HepG2 (cell line): Measurements from ENCODE around the gene HSF2BP. TPM values are rescaled to one million over a fixed set of nuclear protein-coding genes. Genes with fewer than 3 reads are reported as not detected.

Experiments
- ATAC-seq: fragments of 200-7000 bp; cut with Tn5 transposase; 3 replicates; pipeline ENCODE4 v1.9.1; 2020; ENCODE audit warnings: mild to moderate bottlenecking, moderate library complexity
- BruUV-seq: library from RNA; stranded (reverse); fragments of 400-500 nt; replicated peaks from 2 replicates; lab custom pipeline; 2021; lab: Mats Ljungman, UMichigan
- CTCF ChIA-PET: fragments of 300-600 bp; formaldehyde crosslinking; extraction: SDS; loops from one replicate; lab custom pipeline; 2021; ENCODE audit warnings: low total read pairs, inconsistent platforms, low intra/inter-chr PET ratio; lab: Yijun Ruan, JAX
- POLR2A ChIA-PET: fragments of 350-600 bp; sonication (Branson Sonifier 250); formaldehyde crosslinking; loops from one replicate; lab custom pipeline; 2020; ENCODE audit warnings: antibody characterized with exemption, inconsistent platforms; lab: Yijun Ruan, JAX
- DNase-seq: peaks from one replicate; pipeline ENCODE4 v3.0.0-alpha.2; 2015; ENCODE audit warnings: low spot score
- FAIRE-seq: peaks from 3 replicates; lab custom pipeline; 2011; peaks lifted over from hg19 to GRCh38; lab: Jason Lieb, UNC
- H2AFZ ChIP-seq: one replicate; pipeline ENCODE4 v1.6.1; 2011; ENCODE audit warnings: low read length, inconsistent platforms
- H3K27ac ChIP-seq: fragments of 300-600 bp; 3 replicates; pipeline ENCODE4 v1.8.0; 2011; ENCODE audit warnings: mixed run types, mild to moderate bottlenecking, mixed read lengths, low read length, inconsistent platforms; ENCODE audit not compliant: insufficient read depth; ENCODE audit errors: extremely low read length
- H3K27me3 ChIP-seq, 2 experiments: fragments of 200-600 bp in 1 of 2; 2 replicates in 1 of 2; 3 replicates in 1 of 2; pipeline versions ENCODE4 v1.6.0 to v1.8.0; 2011; ENCODE audit warnings: low read length in 2 of 2, mild to moderate bottlenecking in 2 of 2, moderate library complexity in 2 of 2, inconsistent platforms in 1 of 2; ENCODE audit not compliant: insufficient read depth in 2 of 2, control insufficient read depth in 1 of 2
- H3K36me3 ChIP-seq, 2 experiments: fragments of 200-600 bp in 1 of 2; replicated peaks in 1 of 2; 2 replicates in 1 of 2; 3 replicates in 1 of 2; pipeline versions ENCODE4 v1.5.1 to v1.8.0; 2011; ENCODE audit warnings: low read length in 2 of 2, inconsistent platforms in 1 of 2; ENCODE audit not compliant: insufficient read depth in 2 of 2, control insufficient read depth in 1 of 2
- H3K4me1 ChIP-seq: 2 replicates; pipeline ENCODE4 v1.5.1; 2012; ENCODE audit warnings: low read length, inconsistent platforms; ENCODE audit not compliant: insufficient read depth
- H3K4me2 ChIP-seq: 2 replicates; pipeline ENCODE4 v1.6.0; 2011; ENCODE audit warnings: low read depth, low read length, inconsistent platforms
- H3K4me3 ChIP-seq, 3 experiments: fragments of 200-600 bp in 1 of 3; sonication (generic), shearing (Covaris generic) in 1 of 3; replicated peaks in 1 of 3; 2 replicates each; pipeline ENCODE4 v1.5.1; 2011 to 2016; ENCODE audit warnings: low read length in 3 of 3, inconsistent platforms in 2 of 3, low read depth in 2 of 3, mild to moderate bottlenecking in 2 of 3, control low read depth in 1 of 3, mixed read lengths in 1 of 3; ENCODE audit not compliant: insufficient read depth in 1 of 3
- H3K79me2 ChIP-seq: one replicate; pipeline ENCODE4 v1.6.1; 2011; ENCODE audit warnings: low read length, inconsistent platforms; ENCODE audit not compliant: insufficient read depth
- H3K9ac ChIP-seq: 2 replicates; pipeline ENCODE4 v1.6.0; 2011; ENCODE audit warnings: mild to moderate bottlenecking, low read depth, low read length, inconsistent platforms; ENCODE audit not compliant: insufficient read depth
- H3K9me3 ChIP-seq: 2 replicates; pipeline ENCODE4 v1.5.1; 2012; ENCODE audit warnings: mild to moderate bottlenecking, low read length
- H4K20me1 ChIP-seq: 2 replicates; pipeline ENCODE4 v1.6.0; 2011; ENCODE audit warnings: inconsistent platforms, mild to moderate bottlenecking, low read length, moderate library complexity; ENCODE audit not compliant: insufficient read depth
- DMAP1 ChIP-seq: IDR thresholded peaks from 2 replicates; pipeline ENCODE4 v1.6.1; 2016
- ETV5 ChIP-seq: IDR thresholded peaks from 2 replicates; pipeline ENCODE4 v1.6.1; 2018; ENCODE audit warnings: missing biosample characterization, missing genetic modification reagents, inconsistent platforms, borderline replicate concordance
- FOXC1 ChIP-seq: sonication (generic); formaldehyde crosslinking; IDR thresholded peaks from 2 replicates; pipeline ENCODE4 v1.8.0; 2022; ENCODE audit warnings: mild to moderate bottlenecking, missing genetic modification reagents, borderline replicate concordance
- KDM3A ChIP-seq: IDR thresholded peaks from 2 replicates; pipeline ENCODE4 v1.6.1; 2018; ENCODE audit warnings: low read depth, missing compliant biosample characterization
- SALL2 ChIP-seq: sonication (generic); formaldehyde crosslinking; IDR thresholded peaks from 2 replicates; pipeline ENCODE4 v1.8.1; 2023; ENCODE audit warnings: mild to moderate bottlenecking, missing genetic modification reagents, inconsistent platforms
- ZNF235 ChIP-seq: sonication (generic); formaldehyde crosslinking; IDR thresholded peaks from 2 replicates; pipeline ENCODE4 v1.8.1; 2023; ENCODE audit warnings: mild to moderate bottlenecking, missing genetic modification reagents, borderline replicate concordance
- ZNF790 ChIP-seq: sonication (generic); formaldehyde crosslinking; IDR thresholded peaks from 2 replicates; pipeline ENCODE4 v1.8.0; 2022; ENCODE audit warnings: missing genetic modification reagents, mild to moderate bottlenecking, borderline replicate concordance
- WGBS: methylation state at CpG from one replicate; pipeline ENCODE4 v1.1.6; 2017; ENCODE audit warnings: low lambda C conversion rate; 5-methylcytosine and 5-hydroxymethylcytosine counted together
- in situ Hi-C: cut with HindIII; loops from 2 replicates; pipeline ENCODE4 v1.10.0; 2017; ENCODE audit warnings: low pct_unique_long_range_greater_than_20kb; ENCODE audit not compliant: extremely low pct_ligation_motif_present
- intact Hi-C: fragments of 100-400 bp; cut with micrococcal nuclease; formaldehyde crosslinking; loops from one replicate; pipeline ENCODE4 v1.10.0; 2022; ENCODE audit not compliant: unreplicated experiment
- polyA plus RNA-seq, 8 experiments: library from polyadenylated mRNA; depleted of rRNA in 3 of 8; stranded (reverse) in 7 of 8; unstranded in 1 of 8; fragments of >200 nt; fragmentation: Illumina TruSeq in 4 of 8; extraction: Trizol in 4 of 8; gene quantifications; 2 replicates each; pipeline versions ENCODE4 v1.2.1 to v1.2.3, GENCODE V29; 2011 to 2016; ENCODE audit warnings: low read depth in 4 of 8, missing spikeins in 1 of 8, mixed read lengths in 1 of 8; ENCODE audit not compliant: insufficient read depth in 1 of 8
- total RNA-seq, 5 experiments: library from RNA; depleted of rRNA; stranded (reverse); fragments of >200 nt; fragmentation: Illumina TruSeq; extraction: Trizol; gene quantifications; 2 replicates each; pipeline ENCODE4 v1.2.3, GENCODE V29; 2016; ENCODE audit warnings: low read depth in 1 of 5
- TF ChIP-seq, protein P1 (sequence below): sonication (generic); formaldehyde crosslinking; conservative IDR thresholded peaks from 2 replicates; pipeline ENCODE4 v1.4.0; 2020; ENCODE audit warnings: missing genetic modification reagents
- TF ChIP-seq, protein P2 (sequence below): sonication (generic); formaldehyde crosslinking; conservative IDR thresholded peaks from 2 replicates; pipeline ENCODE4 v1.8.1; 2023; ENCODE audit warnings: missing genetic modification reagents
- TF ChIP-seq, protein P3 (sequence below): sonication (generic); formaldehyde crosslinking; IDR thresholded peaks from 2 replicates; pipeline ENCODE4 v1.4.0; 2020; ENCODE audit warnings: missing genetic modification reagents
- TF ChIP-seq, protein P4 (sequence below): sonication (generic); formaldehyde crosslinking; IDR thresholded peaks from 2 replicates; pipeline ENCODE4 v1.8.0; 2022; ENCODE audit warnings: mild to moderate bottlenecking, missing genetic modification reagents, moderate library complexity
- TF ChIP-seq, protein P5 (sequence below): sonication (generic); formaldehyde crosslinking; IDR thresholded peaks from 2 replicates; pipeline ENCODE4 v1.4.0; 2020; ENCODE audit warnings: missing genetic modification reagents, low read depth, mild to moderate bottlenecking, borderline replicate concordance

Gene HSF2BP
- total and polyA plus RNA-seq, 2 of the 13 experiments (the other 11 are each of a cell fraction or from before 2014, with no cell fraction given): 0.67 to 2.2 TPM

DNA sequence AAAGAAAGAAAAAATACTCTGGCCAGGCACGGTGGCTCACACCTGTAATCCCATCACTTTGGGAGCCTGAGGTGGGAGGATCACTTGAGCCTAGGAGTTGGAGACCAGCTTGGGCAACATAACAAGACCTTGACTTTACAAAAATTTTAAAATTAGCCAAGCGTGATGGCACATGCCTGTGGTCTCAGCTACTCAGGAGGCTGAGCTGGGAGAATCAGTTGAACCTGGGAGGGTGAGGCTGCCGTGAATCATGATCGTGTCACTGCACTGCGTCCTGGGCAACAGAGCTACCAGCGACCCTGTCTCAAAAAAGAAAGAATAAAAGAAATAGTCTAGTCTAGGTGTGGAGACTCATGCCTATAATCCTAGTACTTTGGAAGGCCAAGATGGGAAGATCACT lies 22.4 kb upstream of the HSF2BP start:
- ChIA-PET CTCF (no interaction called here), POLR2A (no interaction called here)
- no peak overlapping the region for H3K27ac ChIP-seq
- FAIRE-seq (no peak), DNase-seq (no peak), ATAC-seq (no peak)
- H3K36me3 ChIP-seq: peaks cover 37 to 60% of the 10 kb centered on the region in 2 experiments
- BruUV-seq: no TSS peak
- 98% methylated on average over 6 of the region's 6 CpGs for WGBS
- H3K4me2 ChIP-seq: no peak overlapping the region
- intact Hi-C loops: no loop called here
- no peak overlapping the region for H3K4me3 ChIP-seq
- H4K20me1 ChIP-seq: no peaks in the 10 kb centered on the region
- H2AFZ ChIP-seq: no peak overlapping the region
- no peaks in the 10 kb centered on the region for H3K9me3 ChIP-seq
- in situ Hi-C loops: no loop called here
- H3K27me3 ChIP-seq: no peaks in the 10 kb centered on the region; a peak in 1 of 5 replicates
- H3K4me1 ChIP-seq: peaks cover 13% of the 10 kb centered on the region
- H3K9ac ChIP-seq: no peak overlapping the region
- H3K79me2 ChIP-seq: peaks cover 8% of the 10 kb centered on the region
- TF ChIP-seq SALL2 (CRISPR knock-in tag) (no peak), ETV5 (CRISPR knock-in tag) (no peak), KDM3A (CRISPR knock-in tag) (no peak), DMAP1 (CRISPR knock-in tag) (no peak), ZNF790 (no peak), FOXC1 (CRISPR knock-in tag) (no peak), ZNF235 (no peak)
- TF ChIP-seq, protein P1, sequence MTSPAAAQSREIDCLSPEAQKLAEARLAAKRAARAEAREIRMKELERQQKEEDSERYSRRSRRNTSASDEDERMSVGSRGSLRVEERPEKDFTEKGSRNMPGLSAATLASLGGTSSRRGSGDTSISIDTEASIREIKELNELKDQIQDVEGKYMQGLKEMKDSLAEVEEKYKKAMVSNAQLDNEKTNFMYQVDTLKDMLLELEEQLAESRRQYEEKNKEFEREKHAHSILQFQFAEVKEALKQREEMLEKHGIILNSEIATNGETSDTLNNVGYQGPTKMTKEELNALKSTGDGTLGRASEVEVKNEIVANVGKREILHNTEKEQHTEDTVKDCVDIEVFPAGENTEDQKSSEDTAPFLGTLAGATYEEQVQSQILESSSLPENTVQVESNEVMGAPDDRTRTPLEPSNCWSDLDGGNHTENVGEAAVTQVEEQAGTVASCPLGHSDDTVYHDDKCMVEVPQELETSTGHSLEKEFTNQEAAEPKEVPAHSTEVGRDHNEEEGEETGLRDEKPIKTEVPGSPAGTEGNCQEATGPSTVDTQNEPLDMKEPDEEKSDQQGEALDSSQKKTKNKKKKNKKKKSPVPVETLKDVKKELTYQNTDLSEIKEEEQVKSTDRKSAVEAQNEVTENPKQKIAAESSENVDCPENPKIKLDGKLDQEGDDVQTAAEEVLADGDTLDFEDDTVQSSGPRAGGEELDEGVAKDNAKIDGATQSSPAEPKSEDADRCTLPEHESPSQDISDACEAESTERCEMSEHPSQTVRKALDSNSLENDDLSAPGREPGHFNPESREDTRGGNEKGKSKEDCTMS (CRISPR knock-in tag): no peak
- TF ChIP-seq, protein P2, sequence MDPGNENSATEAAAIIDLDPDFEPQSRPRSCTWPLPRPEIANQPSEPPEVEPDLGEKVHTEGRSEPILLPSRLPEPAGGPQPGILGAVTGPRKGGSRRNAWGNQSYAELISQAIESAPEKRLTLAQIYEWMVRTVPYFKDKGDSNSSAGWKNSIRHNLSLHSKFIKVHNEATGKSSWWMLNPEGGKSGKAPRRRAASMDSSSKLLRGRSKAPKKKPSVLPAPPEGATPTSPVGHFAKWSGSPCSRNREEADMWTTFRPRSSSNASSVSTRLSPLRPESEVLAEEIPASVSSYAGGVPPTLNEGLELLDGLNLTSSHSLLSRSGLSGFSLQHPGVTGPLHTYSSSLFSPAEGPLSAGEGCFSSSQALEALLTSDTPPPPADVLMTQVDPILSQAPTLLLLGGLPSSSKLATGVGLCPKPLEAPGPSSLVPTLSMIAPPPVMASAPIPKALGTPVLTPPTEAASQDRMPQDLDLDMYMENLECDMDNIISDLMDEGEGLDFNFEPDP: no peak
- TF ChIP-seq, protein P3, sequence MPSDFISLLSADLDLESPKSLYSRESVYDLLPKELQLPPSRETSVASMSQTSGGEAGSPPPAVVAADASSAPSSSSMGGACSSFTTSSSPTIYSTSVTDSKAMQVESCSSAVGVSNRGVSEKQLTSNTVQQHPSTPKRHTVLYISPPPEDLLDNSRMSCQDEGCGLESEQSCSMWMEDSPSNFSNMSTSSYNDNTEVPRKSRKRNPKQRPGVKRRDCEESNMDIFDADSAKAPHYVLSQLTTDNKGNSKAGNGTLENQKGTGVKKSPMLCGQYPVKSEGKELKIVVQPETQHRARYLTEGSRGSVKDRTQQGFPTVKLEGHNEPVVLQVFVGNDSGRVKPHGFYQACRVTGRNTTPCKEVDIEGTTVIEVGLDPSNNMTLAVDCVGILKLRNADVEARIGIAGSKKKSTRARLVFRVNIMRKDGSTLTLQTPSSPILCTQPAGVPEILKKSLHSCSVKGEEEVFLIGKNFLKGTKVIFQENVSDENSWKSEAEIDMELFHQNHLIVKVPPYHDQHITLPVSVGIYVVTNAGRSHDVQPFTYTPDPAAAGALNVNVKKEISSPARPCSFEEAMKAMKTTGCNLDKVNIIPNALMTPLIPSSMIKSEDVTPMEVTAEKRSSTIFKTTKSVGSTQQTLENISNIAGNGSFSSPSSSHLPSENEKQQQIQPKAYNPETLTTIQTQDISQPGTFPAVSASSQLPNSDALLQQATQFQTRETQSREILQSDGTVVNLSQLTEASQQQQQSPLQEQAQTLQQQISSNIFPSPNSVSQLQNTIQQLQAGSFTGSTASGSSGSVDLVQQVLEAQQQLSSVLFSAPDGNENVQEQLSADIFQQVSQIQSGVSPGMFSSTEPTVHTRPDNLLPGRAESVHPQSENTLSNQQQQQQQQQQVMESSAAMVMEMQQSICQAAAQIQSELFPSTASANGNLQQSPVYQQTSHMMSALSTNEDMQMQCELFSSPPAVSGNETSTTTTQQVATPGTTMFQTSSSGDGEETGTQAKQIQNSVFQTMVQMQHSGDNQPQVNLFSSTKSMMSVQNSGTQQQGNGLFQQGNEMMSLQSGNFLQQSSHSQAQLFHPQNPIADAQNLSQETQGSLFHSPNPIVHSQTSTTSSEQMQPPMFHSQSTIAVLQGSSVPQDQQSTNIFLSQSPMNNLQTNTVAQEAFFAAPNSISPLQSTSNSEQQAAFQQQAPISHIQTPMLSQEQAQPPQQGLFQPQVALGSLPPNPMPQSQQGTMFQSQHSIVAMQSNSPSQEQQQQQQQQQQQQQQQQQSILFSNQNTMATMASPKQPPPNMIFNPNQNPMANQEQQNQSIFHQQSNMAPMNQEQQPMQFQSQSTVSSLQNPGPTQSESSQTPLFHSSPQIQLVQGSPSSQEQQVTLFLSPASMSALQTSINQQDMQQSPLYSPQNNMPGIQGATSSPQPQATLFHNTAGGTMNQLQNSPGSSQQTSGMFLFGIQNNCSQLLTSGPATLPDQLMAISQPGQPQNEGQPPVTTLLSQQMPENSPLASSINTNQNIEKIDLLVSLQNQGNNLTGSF (CRISPR knock-in tag): no peak
- TF ChIP-seq, protein P4, sequence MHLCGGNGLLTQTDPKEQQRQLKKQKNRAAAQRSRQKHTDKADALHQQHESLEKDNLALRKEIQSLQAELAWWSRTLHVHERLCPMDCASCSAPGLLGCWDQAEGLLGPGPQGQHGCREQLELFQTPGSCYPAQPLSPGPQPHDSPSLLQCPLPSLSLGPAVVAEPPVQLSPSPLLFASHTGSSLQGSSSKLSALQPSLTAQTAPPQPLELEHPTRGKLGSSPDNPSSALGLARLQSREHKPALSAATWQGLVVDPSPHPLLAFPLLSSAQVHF: no peak
- TF ChIP-seq, protein P5, sequence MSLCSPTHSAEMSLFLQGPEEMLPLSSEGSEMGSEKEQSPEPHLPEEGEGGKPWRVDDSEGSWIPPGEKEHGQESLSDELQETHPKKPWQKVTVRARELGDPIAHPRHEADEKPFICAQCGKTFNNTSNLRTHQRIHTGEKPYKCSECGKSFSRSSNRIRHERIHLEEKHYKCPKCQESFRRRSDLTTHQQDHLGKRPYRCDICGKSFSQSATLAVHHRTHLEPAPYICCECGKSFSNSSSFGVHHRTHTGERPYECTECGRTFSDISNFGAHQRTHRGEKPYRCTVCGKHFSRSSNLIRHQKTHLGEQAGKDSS (CRISPR knock-in tag): no peak
